ENCODE measurements around the gene HDAC9.

Gene HDAC9

DNA sequence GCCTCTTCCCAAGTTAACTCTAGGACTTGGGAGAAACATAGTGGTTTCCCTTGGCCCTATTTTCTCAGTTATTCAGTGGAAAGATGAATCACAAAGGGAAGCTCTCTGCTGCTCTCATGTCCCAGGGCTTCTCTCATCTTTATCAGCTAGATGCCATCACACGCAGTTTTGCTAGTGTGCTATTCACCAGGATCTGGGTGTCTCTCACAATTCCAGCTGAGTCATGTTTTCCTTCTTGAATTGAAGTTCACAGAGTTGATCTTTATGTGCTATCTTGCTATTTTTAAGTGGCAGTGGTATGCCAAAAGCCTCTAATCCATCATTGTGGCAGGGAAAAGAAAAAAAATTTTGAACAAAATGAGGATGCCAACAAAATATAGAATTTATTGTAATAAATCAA lies 520.6 kb downstream of the HDAC9 start:
- no peak overlapping the region for H3K4me3 ChIP-seq (ENCODE audit: low read depth, low read length)
- no peaks in the 10 kb centered on the region for H3K4me1 ChIP-seq (ENCODE audit: control insufficient read depth, insufficient read depth, low read length)
- no peaks in the 10 kb centered on the region for H3K36me3 ChIP-seq (ENCODE audit: control insufficient read depth in 2 of 2, insufficient read depth in 1 of 2, low read length in 2 of 2)
- TF ChIP-seq ZNF768 (tag by site-specific recombination; IDR thresholded peaks at IDR 0.05) (no peak), ZNF670 (tag by site-specific recombination; IDR thresholded peaks at IDR 0.05; ENCODE audit: low read depth) (no peak), GFI1B (tag by site-specific recombination; IDR thresholded peaks at IDR 0.05) (no peak), ZNF280C (tag by site-specific recombination; IDR thresholded peaks at IDR 0.05) (no peak), ZNF561 (tag by site-specific recombination; IDR thresholded peaks at IDR 0.05; ENCODE audit: borderline replicate concordance) (no peak), ZNF433 (tag by site-specific recombination; IDR thresholded peaks at IDR 0.05; ENCODE audit: low read depth) (no peak), HOXA7 (CRISPR knock-in tag; IDR thresholded peaks at IDR 0.05; ENCODE audit: borderline replicate concordance) (no peak), ZNF394 (tag by site-specific recombination; IDR thresholded peaks at IDR 0.05; ENCODE audit: borderline replicate concordance) (no peak), ZNF280D (tag by site-specific recombination; IDR thresholded peaks at IDR 0.05) (no peak)
- POLR2A ChIA-PET = no interaction called here
- H3K9me3 ChIP-seq (ENCODE audit: control insufficient read depth, insufficient read depth, low read depth, low read length) = no peaks in the 10 kb centered on the region
- no peak overlapping the region for H3K27ac ChIP-seq (ENCODE audit: extremely low read depth, low read depth, low read length)
- CTCF ChIA-PET = interaction anchor here (0.6 kb wide), 1 partner anchor 63 kb away, joined by 3 read pairs; no protein-coding TSS in a partner anchor

DNA sequence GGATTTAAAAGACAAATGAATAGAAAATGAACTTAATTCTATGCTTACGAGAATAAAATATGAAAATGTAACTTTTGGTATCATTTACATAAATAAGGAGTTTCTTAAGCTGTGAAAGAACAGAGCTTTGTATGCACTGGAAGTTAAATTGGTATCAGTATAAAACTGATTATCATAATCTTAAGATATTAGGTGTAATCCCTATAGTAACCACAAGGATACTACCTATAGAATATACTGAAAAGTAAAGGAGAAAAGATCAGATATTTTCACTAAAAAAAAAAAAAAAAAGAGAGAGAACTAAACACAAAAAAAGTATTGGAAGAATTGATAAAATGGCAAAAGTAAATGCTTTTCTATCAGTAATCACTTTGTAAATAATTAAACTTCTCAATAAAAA lies 521.8 kb downstream of the HDAC9 start:
- Histone ChIP-seq H3K9me3 (ENCODE audit: control insufficient read depth, insufficient read depth, low read depth, low read length) (no peaks in the 10 kb centered on the region), H3K4me1 (ENCODE audit: control insufficient read depth, insufficient read depth, low read length) (no peaks in the 10 kb centered on the region), H3K4me3 (ENCODE audit: low read depth, low read length) (no peak overlapping the region), H3K36me3 (ENCODE audit: control insufficient read depth in 2 of 2, insufficient read depth in 1 of 2, low read length in 2 of 2) (no peaks in the 10 kb centered on the region), H3K27ac (ENCODE audit: extremely low read depth, low read depth, low read length) (no peak overlapping the region)
- CTCF ChIA-PET = interaction anchor here (0.7 kb wide), 2 partner anchors 153 to 329 kb away, joined by 3 read pairs; no protein-coding TSS in a partner anchor
- POLR2A ChIA-PET = no interaction called here
- TF ChIP-seq ZNF341 (tag by site-specific recombination; IDR thresholded peaks at IDR 0.05; ENCODE audit: low read depth) = no peak
- TF ChIP-seq FEZF1 (tag by site-specific recombination; IDR thresholded peaks at IDR 0.05) = no peak

- Histone ChIP-seq H3K4me1 (ENCODE audit: control insufficient read depth, insufficient read depth, low read length) (no peaks in the 10 kb centered on the region), H3K9me3 (ENCODE audit: control insufficient read depth, insufficient read depth, low read depth, low read length) (no peaks in the 10 kb centered on the region), H3K27ac (ENCODE audit: extremely low read depth, low read depth, low read length) (no peak overlapping the region), H3K36me3 (ENCODE audit: control insufficient read depth in 2 of 2, insufficient read depth in 1 of 2, low read length in 2 of 2) (no peaks in the 10 kb centered on the region), H3K4me3 (ENCODE audit: low read depth, low read length) (no peak overlapping the region)
- POLR2A ChIA-PET = no interaction called here
- CTCF ChIA-PET = no interaction called here
- no peak for TF ChIP-seq ZBTB44 (tag by site-specific recombination; IDR thresholded peaks at IDR 0.05)
- no peak for TF ChIP-seq TSHZ1 (tag by site-specific recombination; IDR thresholded peaks at IDR 0.05; ENCODE audit: borderline replicate concordance)
- TF ChIP-seq ZSCAN23 (tag by site-specific recombination; IDR thresholded peaks at IDR 0.05) = no peak
- TF ChIP-seq ZNF654 (tag by site-specific recombination; IDR thresholded peaks at IDR 0.05; ENCODE audit: low read depth) = no peak
- TF ChIP-seq ZNF571 (tag by site-specific recombination; IDR thresholded peaks at IDR 0.05) = no peak
Measured at GRCh38 chr7:19020062-19020461, 524.5 kb downstream of the HDAC9 start.
